ENCODE results near the gene CAMTA1. TPM values are rescaled to one million over a fixed set of nuclear protein-coding genes. Genes with fewer than 3 reads are reported as not detected.

The CAMTA1 gene
- polyA plus RNA-seq, 1 of the 3 experiments (the other 2 are of a cell fraction): 63.1 TPM

DNA sequence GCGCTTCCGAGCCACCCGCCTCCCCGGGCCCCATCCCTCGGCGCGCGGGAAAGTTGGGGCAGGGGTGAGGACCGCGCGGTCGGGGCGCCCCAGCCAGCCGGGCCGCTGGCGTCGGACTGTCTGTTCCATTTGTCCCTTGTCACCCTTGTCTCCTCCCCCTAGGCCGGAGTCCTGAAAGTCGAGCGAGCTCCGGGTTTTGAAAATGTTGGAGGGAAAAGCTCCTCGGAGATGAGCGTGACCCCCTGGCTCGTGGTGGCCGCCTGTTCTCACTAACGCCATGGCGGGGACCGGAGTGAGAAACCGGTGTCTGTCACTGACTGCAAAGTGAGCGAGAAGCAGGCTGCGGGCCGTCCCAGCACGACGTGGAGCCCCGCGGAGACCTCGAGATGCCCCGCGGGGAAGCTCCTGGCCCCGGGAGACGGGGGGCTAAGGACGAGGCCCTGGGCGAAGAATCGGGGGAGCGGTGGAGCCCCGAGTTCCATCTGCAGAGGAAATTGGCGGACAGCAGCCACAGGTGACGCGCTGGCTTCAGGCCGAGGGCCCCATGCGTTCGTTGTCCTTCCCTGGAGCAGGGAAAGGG is 999.3 kb downstream of the CAMTA1 start:
- peaks cover 0 to 6% of the 10 kb centered on the region in 2 experiments; a peak in 1 of 4 replicates for H3K4me1 ChIP-seq (ENCODE audit: control insufficient read depth in 1 of 2, insufficient read depth in 2 of 2, low read depth in 1 of 2, low read length in 1 of 2)
- no peak for TF ChIP-seq NRF1 (IDR thresholded peaks at IDR 0.05; ENCODE audit: low read depth, low read length)
- TF ChIP-seq, protein P1, sequence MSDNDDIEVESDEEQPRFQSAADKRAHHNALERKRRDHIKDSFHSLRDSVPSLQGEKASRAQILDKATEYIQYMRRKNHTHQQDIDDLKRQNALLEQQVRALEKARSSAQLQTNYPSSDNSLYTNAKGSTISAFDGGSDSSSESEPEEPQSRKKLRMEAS (IDR thresholded peaks at IDR 0.05; ENCODE audit: low read depth): no peak
- no peak for TF ChIP-seq EZH2phosphoT487 (IDR thresholded peaks at IDR 0.05; ENCODE audit: borderline replicate concordance, low read depth)
- no peak for TF ChIP-seq RXRA (IDR thresholded peaks at IDR 0.05; ENCODE audit: borderline replicate concordance, low read depth)
- TF ChIP-seq, protein P2, sequence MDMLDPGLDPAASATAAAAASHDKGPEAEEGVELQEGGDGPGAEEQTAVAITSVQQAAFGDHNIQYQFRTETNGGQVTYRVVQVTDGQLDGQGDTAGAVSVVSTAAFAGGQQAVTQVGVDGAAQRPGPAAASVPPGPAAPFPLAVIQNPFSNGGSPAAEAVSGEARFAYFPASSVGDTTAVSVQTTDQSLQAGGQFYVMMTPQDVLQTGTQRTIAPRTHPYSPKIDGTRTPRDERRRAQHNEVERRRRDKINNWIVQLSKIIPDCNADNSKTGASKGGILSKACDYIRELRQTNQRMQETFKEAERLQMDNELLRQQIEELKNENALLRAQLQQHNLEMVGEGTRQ (IDR thresholded peaks at IDR 0.05; ENCODE audit: borderline replicate concordance, low read depth, low read length): no peak
- TF ChIP-seq, protein P3, sequence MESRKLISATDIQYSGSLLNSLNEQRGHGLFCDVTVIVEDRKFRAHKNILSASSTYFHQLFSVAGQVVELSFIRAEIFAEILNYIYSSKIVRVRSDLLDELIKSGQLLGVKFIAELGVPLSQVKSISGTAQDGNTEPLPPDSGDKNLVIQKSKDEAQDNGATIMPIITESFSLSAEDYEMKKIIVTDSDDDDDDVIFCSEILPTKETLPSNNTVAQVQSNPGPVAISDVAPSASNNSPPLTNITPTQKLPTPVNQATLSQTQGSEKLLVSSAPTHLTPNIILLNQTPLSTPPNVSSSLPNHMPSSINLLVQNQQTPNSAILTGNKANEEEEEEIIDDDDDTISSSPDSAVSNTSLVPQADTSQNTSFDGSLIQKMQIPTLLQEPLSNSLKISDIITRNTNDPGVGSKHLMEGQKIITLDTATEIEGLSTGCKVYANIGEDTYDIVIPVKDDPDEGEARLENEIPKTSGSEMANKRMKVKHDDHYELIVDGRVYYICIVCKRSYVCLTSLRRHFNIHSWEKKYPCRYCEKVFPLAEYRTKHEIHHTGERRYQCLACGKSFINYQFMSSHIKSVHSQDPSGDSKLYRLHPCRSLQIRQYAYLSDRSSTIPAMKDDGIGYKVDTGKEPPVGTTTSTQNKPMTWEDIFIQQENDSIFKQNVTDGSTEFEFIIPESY (IDR thresholded peaks at IDR 0.05; ENCODE audit: borderline replicate concordance, low read depth): no peak
- no peak for DNase-seq
- WGBS (ENCODE audit: low lambda C conversion rate): 67% methylated on average over 32 of the region's 52 CpGs
- H3K79me2 ChIP-seq (ENCODE audit: insufficient read depth): 0 out of 2 replicates have a peak, but pooled peaks cover 9% of the 10 kb centered on the region
- H3K36me3 ChIP-seq (replicated peaks in 1 of 2; ENCODE audit: control insufficient read depth in 1 of 2, insufficient read depth in 2 of 2, low read length in 1 of 2): peaks cover 41 to 51% of the 10 kb centered on the region in 2 experiments
- H3K27ac ChIP-seq (ENCODE audit: low read depth in 2 of 2, low read length in 1 of 2): peak overlapping the region in 1 of 2 experiments; percentile 68; a peak in 3 of 4 replicates
- CTCF ChIA-PET: interaction anchor here (0.7 to 11.8 kb wide), 3 partner anchors 32 to 121 kb away, joined by 3 to 54 read pairs (median 5); no protein-coding TSS in a partner anchor
- H3F3A ChIP-seq (replicated peaks; ENCODE audit: insufficient read depth): peaks cover 9% of the 10 kb centered on the region
- peak overlapping the region; percentile 79 for H3K9ac ChIP-seq
- H3K27me3 ChIP-seq (ENCODE audit: insufficient read depth): no peaks in the 10 kb centered on the region
- no peaks in the 10 kb centered on the region for H4K20me1 ChIP-seq (ENCODE audit: insufficient read depth)
- H3K4me2 ChIP-seq: peak overlapping the region; percentile 82
- H3K9me2 ChIP-seq: no peaks in the 10 kb centered on the region
- peak overlapping the region; percentile 41 to 58 for H3K4me3 ChIP-seq (ENCODE audit: low read depth in 2 of 2, low read length in 1 of 2)
- H2AFZ ChIP-seq (ENCODE audit: low read depth): peak overlapping the region; percentile 51; the same call in 1 of the 2 replicates
- no peaks in the 10 kb centered on the region; the same call in 1 of the 2 replicates for H3K9me3 ChIP-seq
- POLR2A ChIA-PET: no interaction called here

DNA sequence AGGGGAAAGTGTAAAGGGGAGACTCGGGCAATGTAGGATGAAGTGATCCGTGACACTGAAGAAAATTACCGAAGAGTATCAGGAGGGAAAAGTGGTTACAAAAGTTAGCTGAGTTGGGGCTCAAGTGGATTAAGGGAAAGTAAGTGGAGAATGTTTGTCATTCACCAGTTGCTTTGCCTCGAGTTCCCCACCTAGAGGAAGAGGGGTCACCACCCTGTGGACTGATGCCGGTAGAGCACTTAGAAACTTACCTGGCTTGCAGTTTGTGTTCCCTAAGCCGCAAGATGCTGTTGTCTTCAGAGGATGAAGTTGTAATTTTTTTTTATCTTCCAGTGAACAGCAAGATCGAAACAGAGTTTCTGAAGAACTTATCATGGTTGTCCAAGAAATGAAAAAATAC is 999.9 kb downstream of the CAMTA1 start:
- peak overlapping the region; percentile 41 to 58; a peak in 2 of 4 replicates for H3K4me3 ChIP-seq (ENCODE audit: low read depth in 2 of 2, low read length in 1 of 2)
- H3K9ac ChIP-seq: peak overlapping the region; percentile 79; the same call in 1 of the 2 replicates
- peaks cover 0 to 6% of the 10 kb centered on the region in 2 experiments; a peak in 1 of 4 replicates for H3K4me1 ChIP-seq (ENCODE audit: control insufficient read depth in 1 of 2, insufficient read depth in 2 of 2, low read depth in 1 of 2, low read length in 1 of 2)
- no peaks in the 10 kb centered on the region; the same call in 1 of the 2 replicates for H3K9me3 ChIP-seq
- 0 out of 2 replicates have a peak, but pooled peaks cover 9% of the 10 kb centered on the region for H3K79me2 ChIP-seq (ENCODE audit: insufficient read depth)
- no peaks in the 10 kb centered on the region for H3K9me2 ChIP-seq
- no peak overlapping the region for H3K27ac ChIP-seq (ENCODE audit: low read depth in 2 of 2, low read length in 1 of 2)
- peaks cover 41 to 56% of the 10 kb centered on the region in 2 experiments for H3K36me3 ChIP-seq (replicated peaks in 1 of 2; ENCODE audit: control insufficient read depth in 1 of 2, insufficient read depth in 2 of 2, low read length in 1 of 2)
- ChIA-PET CTCF (interaction anchor here (0.7 to 11.8 kb wide), 3 partner anchors 32 to 121 kb away, joined by 3 to 54 read pairs (median 5); no protein-coding TSS in a partner anchor), POLR2A (no interaction called here)
- peaks cover 3% of the 10 kb centered on the region for H3F3A ChIP-seq (replicated peaks; ENCODE audit: insufficient read depth)
- H3K4me2 ChIP-seq: peak overlapping the region; percentile 82
- no peaks in the 10 kb centered on the region for H3K27me3 ChIP-seq (ENCODE audit: insufficient read depth)
- whole genome bisulfite sequencing (ENCODE audit: low lambda C conversion rate): 95% methylated on average over 7 of the region's 7 CpGs
- no peak overlapping the region for H2AFZ ChIP-seq (ENCODE audit: low read depth)
- DNase-seq: no peak
- no peaks in the 10 kb centered on the region for H4K20me1 ChIP-seq (ENCODE audit: insufficient read depth)
- no peak for TF ChIP-seq FOXJ3 (CRISPR knock-in tag; IDR thresholded peaks at IDR 0.05)
- TF ChIP-seq, protein P3 (IDR thresholded peaks at IDR 0.05; ENCODE audit: borderline replicate concordance, low read depth): no peak
- no peak for TF ChIP-seq FOXM1 (IDR thresholded peaks at IDR 0.05; ENCODE audit: low read depth)
- TF ChIP-seq RFX5 (IDR thresholded peaks at IDR 0.05; ENCODE audit: low read length): no peak
- TF ChIP-seq, protein P4, sequence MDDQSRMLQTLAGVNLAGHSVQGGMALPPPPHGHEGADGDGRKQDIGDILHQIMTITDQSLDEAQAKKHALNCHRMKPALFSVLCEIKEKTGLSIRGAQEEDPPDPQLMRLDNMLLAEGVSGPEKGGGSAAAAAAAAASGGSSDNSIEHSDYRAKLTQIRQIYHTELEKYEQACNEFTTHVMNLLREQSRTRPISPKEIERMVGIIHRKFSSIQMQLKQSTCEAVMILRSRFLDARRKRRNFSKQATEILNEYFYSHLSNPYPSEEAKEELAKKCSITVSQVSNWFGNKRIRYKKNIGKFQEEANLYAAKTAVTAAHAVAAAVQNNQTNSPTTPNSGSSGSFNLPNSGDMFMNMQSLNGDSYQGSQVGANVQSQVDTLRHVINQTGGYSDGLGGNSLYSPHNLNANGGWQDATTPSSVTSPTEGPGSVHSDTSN (IDR thresholded peaks at IDR 0.05): no peak
- no peak for TF ChIP-seq TCF12 (IDR thresholded peaks at IDR 0.05)
- TF ChIP-seq, protein P2 (IDR thresholded peaks at IDR 0.05; ENCODE audit: borderline replicate concordance, low read depth, low read length): no peak
- no peak for TF ChIP-seq RCOR1 (IDR thresholded peaks at IDR 0.05; ENCODE audit: low read length)
- no peak for TF ChIP-seq YY1 (IDR thresholded peaks at IDR 0.05; ENCODE audit: low read depth)
